Measurements from ENCODE around the gene ATP6V0D1.

The ATP6V0D1 gene

DNA sequence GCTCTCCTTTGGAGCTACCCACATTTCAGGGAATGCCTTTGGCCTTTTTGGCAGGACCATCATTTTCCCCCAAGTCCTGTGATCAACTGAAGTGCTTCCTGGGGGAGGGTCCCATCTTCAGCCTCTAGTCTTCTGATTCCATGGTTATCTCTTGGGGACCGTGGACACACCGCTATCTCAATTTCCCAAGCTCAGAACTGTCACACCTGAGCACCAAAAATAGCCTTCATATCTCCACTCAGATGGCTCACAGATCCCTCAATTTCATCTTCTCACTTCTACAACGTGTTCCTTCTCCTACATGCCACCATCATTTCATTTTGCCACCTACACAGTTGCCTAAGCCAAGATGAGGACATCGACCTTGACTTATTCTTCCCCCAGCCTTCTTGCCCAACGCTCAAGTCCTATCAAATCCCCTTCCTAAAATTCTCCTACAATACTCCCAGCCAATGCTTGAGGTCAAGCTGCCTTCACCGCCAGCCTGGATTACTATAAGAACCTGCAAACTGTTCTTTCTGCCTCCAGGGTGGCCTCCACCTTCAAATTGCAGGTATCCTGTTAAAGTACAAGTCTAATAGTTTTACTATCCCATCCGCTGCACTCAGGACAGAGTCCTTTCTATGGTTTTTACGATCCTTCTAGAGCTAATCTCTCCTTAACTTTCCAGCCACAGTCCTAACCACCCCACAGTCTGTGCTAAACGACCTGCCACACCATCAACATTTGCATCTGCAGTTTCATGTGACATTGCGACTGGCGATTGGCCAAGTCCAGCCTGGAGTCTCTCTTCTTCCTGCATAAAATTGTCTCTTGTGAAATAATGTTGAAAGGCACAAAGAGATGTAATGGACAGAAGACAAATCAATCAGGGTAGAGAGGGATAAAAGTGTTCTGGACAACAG lies 6.2 kb downstream of the ATP6V0D1 start:
- H3K4me1 ChIP-seq (ENCODE audit: insufficient read depth, low read length), result 0 out of 2 replicates have a peak, but pooled peaks cover 3% of the 10 kb centered on the region
- no peak overlapping the region for H3K27ac ChIP-seq (ENCODE audit: low read length)
- no peaks in the 10 kb centered on the region for H3K36me3 ChIP-seq (ENCODE audit: insufficient read depth, low read depth, low read length)
- no peak overlapping the region for H3K9ac ChIP-seq (ENCODE audit: low read depth, low read length)
- no peaks in the 10 kb centered on the region for H3K9me3 ChIP-seq (ENCODE audit: insufficient read depth, low read depth, low read length)
- no peak overlapping the region for H3K4me3 ChIP-seq (ENCODE audit: low read length)
- H3K27me3 ChIP-seq (ENCODE audit: insufficient read depth, low read length), result no peaks in the 10 kb centered on the region

GRCh38 chr16:67471758-67472384 lies 9.1 kb downstream of the ATP6V0D1 start:
- Histone ChIP-seq H3K9ac (ENCODE audit: low read depth, low read length) (no peak overlapping the region), H3K4me1 (ENCODE audit: insufficient read depth, low read length) (no peaks in the 10 kb centered on the region), H3K4me3 (ENCODE audit: low read length) (no peak overlapping the region), H3K9me3 (ENCODE audit: insufficient read depth, low read depth, low read length) (no peaks in the 10 kb centered on the region), H3K27ac (ENCODE audit: low read length) (no peak overlapping the region), H3K36me3 (ENCODE audit: insufficient read depth, low read depth, low read length) (no peaks in the 10 kb centered on the region), H3K27me3 (ENCODE audit: insufficient read depth, low read length) (no peaks in the 10 kb centered on the region)

DNA sequence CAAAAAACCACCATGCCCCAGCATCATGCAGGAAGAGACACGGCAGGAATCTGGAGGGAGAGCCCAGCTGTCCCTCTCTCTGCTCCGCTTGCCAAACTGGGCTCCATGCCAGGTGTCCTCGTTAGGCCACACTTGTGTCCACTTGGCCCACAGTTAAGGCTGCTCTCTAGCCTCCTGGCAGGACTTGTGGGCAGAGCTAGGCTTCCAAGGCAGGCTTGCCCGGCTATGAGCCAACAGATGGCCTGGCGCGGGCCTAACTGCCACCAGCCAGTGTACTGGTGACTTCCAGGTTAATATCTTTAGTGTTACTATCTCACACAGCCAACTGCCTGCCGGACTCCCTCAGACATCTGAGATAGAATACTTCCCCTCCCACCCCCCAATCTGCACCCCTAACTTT lies 10.6 kb downstream of the ATP6V0D1 start:
- H3K27me3 ChIP-seq (ENCODE audit: insufficient read depth, low read length), result no peaks in the 10 kb centered on the region
- H3K36me3 ChIP-seq (ENCODE audit: insufficient read depth, low read depth, low read length), result no peaks in the 10 kb centered on the region
- H3K4me1 ChIP-seq (ENCODE audit: insufficient read depth, low read length), result peaks cover 3% of the 10 kb centered on the region
- H3K4me3 ChIP-seq (ENCODE audit: low read length), result no peak overlapping the region
- no peak overlapping the region for H3K27ac ChIP-seq (ENCODE audit: low read length)
- no peaks in the 10 kb centered on the region for H3K9me3 ChIP-seq (ENCODE audit: insufficient read depth, low read depth, low read length)
- H3K9ac ChIP-seq (ENCODE audit: low read depth, low read length), result no peak overlapping the region

- H3K4me1 ChIP-seq (ENCODE audit: insufficient read depth, low read length), result peaks cover 4% of the 10 kb centered on the region
- no peaks in the 10 kb centered on the region for H3K36me3 ChIP-seq (ENCODE audit: insufficient read depth, low read depth, low read length)
- no peak overlapping the region for H3K4me3 ChIP-seq (ENCODE audit: low read length)
- H3K27me3 ChIP-seq (ENCODE audit: insufficient read depth, low read length), result no peaks in the 10 kb centered on the region
- no peak overlapping the region for H3K9ac ChIP-seq (ENCODE audit: low read depth, low read length)
- no peaks in the 10 kb centered on the region for H3K9me3 ChIP-seq (ENCODE audit: insufficient read depth, low read depth, low read length)
- H3K27ac ChIP-seq (ENCODE audit: low read length), result no peak overlapping the region
Observed at GRCh38 chr16:67468731-67469130, 12.2 kb downstream of the ATP6V0D1 start.

GRCh38 chr16:67466581-67466980 lies 14.4 kb downstream of the ATP6V0D1 start:
- Histone ChIP-seq H3K9ac (ENCODE audit: low read depth, low read length) (no peak overlapping the region; the same call in 1 of the 2 replicates), H3K27me3 (ENCODE audit: insufficient read depth, low read length) (no peaks in the 10 kb centered on the region), H3K9me3 (ENCODE audit: insufficient read depth, low read depth, low read length) (no peaks in the 10 kb centered on the region), H3K4me1 (ENCODE audit: insufficient read depth, low read length) (peaks cover 4% of the 10 kb centered on the region), H3K36me3 (ENCODE audit: insufficient read depth, low read depth, low read length) (no peaks in the 10 kb centered on the region), H3K4me3 (ENCODE audit: low read length) (no peak overlapping the region), H3K27ac (ENCODE audit: low read length) (no peak overlapping the region)

DNA sequence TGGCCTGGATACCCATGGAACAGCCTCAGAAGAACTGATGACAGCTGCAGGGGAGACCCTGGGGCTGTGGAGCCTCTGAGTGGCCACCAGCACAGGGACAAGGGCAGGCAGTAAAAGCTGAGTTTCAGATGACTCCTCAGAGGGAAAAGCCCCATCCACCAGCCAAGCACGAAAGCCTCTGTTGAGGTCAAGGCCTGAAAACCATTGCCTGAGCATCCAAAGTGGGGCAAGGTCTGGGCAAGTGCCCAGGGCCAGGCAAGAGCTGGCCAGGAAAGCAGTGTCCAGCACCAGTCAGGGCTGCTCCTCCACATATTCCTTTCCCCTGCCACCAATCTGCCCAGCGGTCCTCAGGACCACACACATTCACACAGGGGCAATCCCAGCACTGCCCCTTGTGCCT lies 16.4 kb downstream of the ATP6V0D1 start:
- Histone ChIP-seq H3K4me3 (ENCODE audit: low read length) (no peak overlapping the region), H3K36me3 (ENCODE audit: insufficient read depth, low read depth, low read length) (no peaks in the 10 kb centered on the region), H3K4me1 (ENCODE audit: insufficient read depth, low read length) (peaks cover 4% of the 10 kb centered on the region), H3K27me3 (ENCODE audit: insufficient read depth, low read length) (no peaks in the 10 kb centered on the region), H3K9me3 (ENCODE audit: insufficient read depth, low read depth, low read length) (no peaks in the 10 kb centered on the region), H3K27ac (ENCODE audit: low read length) (no peak overlapping the region), H3K9ac (ENCODE audit: low read depth, low read length) (no peak overlapping the region)

DNA sequence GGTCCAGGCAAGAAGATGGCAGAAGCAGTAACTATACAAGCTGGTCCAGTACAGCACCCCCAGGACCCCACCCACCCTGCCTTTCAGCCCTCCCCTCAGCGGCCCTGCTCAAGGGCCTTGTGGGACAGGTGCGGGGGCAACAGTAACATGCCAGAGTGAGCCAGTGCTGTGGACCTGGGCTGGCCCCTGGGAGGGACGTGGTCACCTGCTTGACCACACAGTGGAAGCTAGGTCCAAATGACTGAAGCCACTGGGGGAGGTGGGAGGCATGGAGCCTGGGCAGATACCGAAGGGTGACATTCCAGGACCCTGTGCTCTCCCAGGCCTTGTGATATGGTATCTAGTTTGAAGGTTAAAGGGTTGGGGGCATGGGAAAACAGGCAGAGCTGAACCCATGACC lies 17.3 kb downstream of the ATP6V0D1 start:
- Histone ChIP-seq H3K27ac (ENCODE audit: low read length) (no peak overlapping the region), H3K27me3 (ENCODE audit: insufficient read depth, low read length) (no peaks in the 10 kb centered on the region), H3K4me3 (ENCODE audit: low read length) (no peak overlapping the region), H3K36me3 (ENCODE audit: insufficient read depth, low read depth, low read length) (no peaks in the 10 kb centered on the region), H3K9me3 (ENCODE audit: insufficient read depth, low read depth, low read length) (no peaks in the 10 kb centered on the region), H3K4me1 (ENCODE audit: insufficient read depth, low read length) (peaks cover 4% of the 10 kb centered on the region), H3K9ac (ENCODE audit: low read depth, low read length) (no peak overlapping the region)

GRCh38 chr16:67463059-67463458 lies 17.9 kb downstream of the ATP6V0D1 start:
- Histone ChIP-seq H3K27ac (ENCODE audit: low read length) (no peak overlapping the region), H3K9me3 (ENCODE audit: insufficient read depth, low read depth, low read length) (no peaks in the 10 kb centered on the region), H3K4me1 (ENCODE audit: insufficient read depth, low read length) (peaks cover 4% of the 10 kb centered on the region), H3K36me3 (ENCODE audit: insufficient read depth, low read depth, low read length) (no peaks in the 10 kb centered on the region), H3K9ac (ENCODE audit: low read depth, low read length) (no peak overlapping the region), H3K27me3 (ENCODE audit: insufficient read depth, low read length) (no peaks in the 10 kb centered on the region), H3K4me3 (ENCODE audit: low read length) (no peak overlapping the region)

GRCh38 chr16:67462279-67462655 lies 18.7 kb downstream of the ATP6V0D1 start:
- Histone ChIP-seq H3K9ac (ENCODE audit: low read depth, low read length) (no peak overlapping the region), H3K9me3 (ENCODE audit: insufficient read depth, low read depth, low read length) (no peaks in the 10 kb centered on the region), H3K36me3 (ENCODE audit: insufficient read depth, low read depth, low read length) (no peaks in the 10 kb centered on the region), H3K27ac (ENCODE audit: low read length) (no peak overlapping the region), H3K27me3 (ENCODE audit: insufficient read depth, low read length) (no peaks in the 10 kb centered on the region), H3K4me3 (ENCODE audit: low read length) (no peak overlapping the region), H3K4me1 (ENCODE audit: insufficient read depth, low read length) (peaks cover 4% of the 10 kb centered on the region)

DNA sequence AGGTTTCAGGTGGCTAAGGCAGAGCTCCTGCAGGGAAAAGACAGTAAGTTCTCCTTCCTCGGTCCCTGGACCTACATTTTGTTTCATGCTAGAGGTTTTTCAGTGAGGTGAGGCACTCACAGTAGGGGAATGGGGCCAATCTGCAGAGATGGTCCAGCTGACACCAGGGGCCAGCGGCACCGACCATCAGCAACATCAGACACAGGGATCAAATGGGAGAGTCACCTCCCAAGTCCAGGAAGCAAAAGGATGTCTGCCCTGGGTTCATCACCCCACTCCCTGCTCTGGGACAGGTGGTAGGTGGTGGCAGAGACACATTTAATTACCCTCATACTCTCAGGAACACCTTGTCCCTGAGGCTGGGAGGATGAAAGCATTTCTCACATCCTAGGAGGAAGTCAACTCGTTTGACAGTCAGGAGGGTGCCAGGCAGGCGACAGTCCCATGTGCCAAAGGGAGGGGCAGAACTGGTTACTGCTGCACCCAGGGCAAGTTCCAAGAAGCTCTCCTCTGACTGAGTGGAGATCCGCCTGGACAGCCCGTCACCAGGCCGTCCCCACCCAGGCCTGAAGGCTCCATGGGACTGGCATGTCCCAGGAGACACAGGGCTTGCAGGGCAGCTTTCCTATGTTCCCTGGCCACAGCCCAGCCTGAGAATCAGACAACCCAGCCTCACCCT lies 19.2 kb downstream of the ATP6V0D1 start:
- no peaks in the 10 kb centered on the region for H3K27me3 ChIP-seq (ENCODE audit: insufficient read depth, low read length)
- H3K27ac ChIP-seq (ENCODE audit: low read length), result no peak overlapping the region
- H3K36me3 ChIP-seq (ENCODE audit: insufficient read depth, low read depth, low read length), result no peaks in the 10 kb centered on the region
- no peak overlapping the region for H3K9ac ChIP-seq (ENCODE audit: low read depth, low read length)
- H3K4me1 ChIP-seq (ENCODE audit: insufficient read depth, low read length), result peaks cover 4% of the 10 kb centered on the region
- no peak overlapping the region for H3K4me3 ChIP-seq (ENCODE audit: low read length)
- no peaks in the 10 kb centered on the region for H3K9me3 ChIP-seq (ENCODE audit: insufficient read depth, low read depth, low read length)

DNA sequence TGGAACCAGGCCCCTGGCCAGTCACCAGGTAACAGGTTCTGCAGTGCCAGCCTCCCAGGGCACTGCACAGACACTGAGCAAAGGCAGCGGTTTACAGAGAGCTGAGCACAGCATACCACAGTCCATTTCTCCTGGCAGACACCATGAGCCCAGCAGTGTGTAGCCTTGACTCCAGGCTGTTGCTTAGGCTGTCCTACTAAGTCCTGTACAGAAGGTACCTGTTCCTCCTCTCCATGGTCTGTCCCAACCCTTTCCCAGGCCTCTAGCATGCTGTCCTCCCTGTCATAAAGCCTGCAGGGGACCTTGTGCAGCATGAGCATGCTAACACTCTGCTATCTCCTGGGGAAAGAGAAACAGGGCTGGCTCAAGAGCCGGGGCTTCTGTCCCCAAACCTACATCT lies 20.0 kb downstream of the ATP6V0D1 start:
- H3K9me3 ChIP-seq (ENCODE audit: insufficient read depth, low read depth, low read length), result no peaks in the 10 kb centered on the region
- H3K9ac ChIP-seq (ENCODE audit: low read depth, low read length), result no peak overlapping the region
- no peaks in the 10 kb centered on the region for H3K36me3 ChIP-seq (ENCODE audit: insufficient read depth, low read depth, low read length)
- H3K27me3 ChIP-seq (ENCODE audit: insufficient read depth, low read length), result no peaks in the 10 kb centered on the region
- no peak overlapping the region for H3K27ac ChIP-seq (ENCODE audit: low read length)
- H3K4me1 ChIP-seq (ENCODE audit: insufficient read depth, low read length), result peaks cover 4% of the 10 kb centered on the region
- H3K4me3 ChIP-seq (ENCODE audit: low read length), result no peak overlapping the region

GRCh38 chr16:67460168-67460567 lies 20.8 kb downstream of the ATP6V0D1 start:
- Histone ChIP-seq H3K27ac (ENCODE audit: low read length) (no peak overlapping the region), H3K4me1 (ENCODE audit: insufficient read depth, low read length) (no peaks in the 10 kb centered on the region), H3K36me3 (ENCODE audit: insufficient read depth, low read depth, low read length) (no peaks in the 10 kb centered on the region)

More at GRCh38 chr16:67460168-67460567, 20.8 kb downstream of the ATP6V0D1 start:
- Histone ChIP-seq H3K4me3 (ENCODE audit: low read length) (no peak overlapping the region), H3K27me3 (ENCODE audit: insufficient read depth, low read length) (no peaks in the 10 kb centered on the region), H3K9me3 (ENCODE audit: insufficient read depth, low read depth, low read length) (no peaks in the 10 kb centered on the region), H3K9ac (ENCODE audit: low read depth, low read length) (no peak overlapping the region)

Measured in iPS-20b (cell line).